Thoracic aorta (tissue), 2 donors: ENCODE results near the gene NCOR1. TPM values are rescaled to one million over a fixed set of nuclear protein-coding genes. Genes with fewer than 3 reads are reported as not detected.

Source experiments
- ATAC-seq: fragments of 150-250 bp; one replicate; pipeline ENCODE4 v1.8.0; 2017; ENCODE audit warnings: low read depth; ENCODE audit not compliant: insufficient number of reproducible peaks, low FRiP score
- DNase-seq: peaks from one replicate; pipeline ENCODE4 v3.0.0-alpha.2; 2020; ENCODE audit warnings: low spot score
- H3K27ac ChIP-seq, 2 donors: fragments of 200-600 bp; sonication (generic); 1 replicate in 1 of 2; 2 replicates in 1 of 2; pipeline ENCODE4 v1.5.1; 2016; ENCODE audit warnings: mild to moderate bottlenecking in 2 of 2, moderate library complexity in 2 of 2
- H3K27me3 ChIP-seq: fragments of 200-600 bp; sonication (generic); replicated peaks from 2 replicates; pipeline ENCODE4 v1.6.0; 2016; ENCODE audit warnings: mild to moderate bottlenecking; ENCODE audit not compliant: insufficient read depth
- H3K36me3 ChIP-seq: fragments of 200-600 bp; sonication (generic); one replicate; pipeline ENCODE4 v1.5.1; 2016
- H3K4me1 ChIP-seq, 2 donors: fragments of 200-600 bp; sonication (generic); 1 replicate in 1 of 2; 2 replicates in 1 of 2; pipeline versions ENCODE4 v1.5.1 to v1.6.0; 2016; ENCODE audit warnings: low read depth in 2 of 2, mild to moderate bottlenecking in 1 of 2; ENCODE audit not compliant: control insufficient read depth in 1 of 2
- H3K4me3 ChIP-seq: fragments of 200-600 bp; sonication (generic); 2 replicates; pipeline ENCODE4 v1.5.1; 2016; ENCODE audit warnings: mild to moderate bottlenecking
- H3K9me3 ChIP-seq: fragments of 200-600 bp; sonication (generic); 2 replicates; pipeline ENCODE4 v1.5.1; 2016
- CTCF ChIP-seq: fragments of 200-600 bp; sonication (generic); IDR thresholded peaks from one replicate; pipeline ENCODE4 v1.5.1; 2019; ENCODE audit warnings: antibody characterized with exemption
- total RNA-seq, 2 donors: library from RNA; depleted of rRNA; stranded (reverse); fragments of >200 nt; gene quantifications; one replicate each; pipeline versions ENCODE4 v1.1.0 to v1.2.3, GENCODE V29; 2016

Gene NCOR1
- total RNA-seq, 2 donors from 2014 or later, result 131 to 178 TPM

GRCh38 chr17:16247586-16247984, 32.3 kb upstream of the NCOR1 start:
- Histone ChIP-seq H3K27me3 (no peaks in the 10 kb centered on the region), H3K4me3 (no peak overlapping the region), H3K9me3 (no peaks in the 10 kb centered on the region), H3K36me3 (peaks cover 3% of the 10 kb centered on the region), H3K27ac (no peak overlapping the region), H3K4me1 (no peaks in the 10 kb centered on the region)
- ATAC-seq, result no peak
- no peak for DNase-seq
- no peak for TF ChIP-seq CTCF

GRCh38 chr17:16243801-16244567, 28.6 kb upstream of the NCOR1 start:
- DNase-seq (no peak), ATAC-seq (no peak)
- Histone ChIP-seq H3K27me3 (no peaks in the 10 kb centered on the region), H3K27ac (no peak overlapping the region), H3K4me1 (no peaks in the 10 kb centered on the region), H3K4me3 (no peak overlapping the region), H3K9me3 (no peaks in the 10 kb centered on the region), H3K36me3 (peaks cover 3% of the 10 kb centered on the region)
- TF ChIP-seq CTCF, result no peak

- Histone ChIP-seq H3K9me3 (no peaks in the 10 kb centered on the region), H3K27ac (no peak overlapping the region), H3K4me3 (no peak overlapping the region), H3K4me1 (no peaks in the 10 kb centered on the region), H3K36me3 (peaks cover 3% of the 10 kb centered on the region), H3K27me3 (no peaks in the 10 kb centered on the region)
- TF ChIP-seq CTCF, result no peak
- ATAC-seq (no peak), DNase-seq (no peak)
Measured at GRCh38 chr17:16243385-16243784, 28.1 kb upstream of the NCOR1 start.

GRCh38 chr17:16241906-16242399, 26.6 kb upstream of the NCOR1 start:
- Histone ChIP-seq H3K4me1 (no peaks in the 10 kb centered on the region), H3K36me3 (peaks cover 3% of the 10 kb centered on the region), H3K27ac (no peak overlapping the region), H3K27me3 (no peaks in the 10 kb centered on the region), H3K4me3 (no peak overlapping the region), H3K9me3 (no peaks in the 10 kb centered on the region)
- no peak for TF ChIP-seq CTCF
- ATAC-seq, result no peak
- DNase-seq, result no peak

GRCh38 chr17:16239931-16240330, 24.6 kb upstream of the NCOR1 start:
- no peaks in the 10 kb centered on the region for H3K4me1 ChIP-seq
- peaks cover 3% of the 10 kb centered on the region for H3K36me3 ChIP-seq
- no peak overlapping the region for H3K27ac ChIP-seq
- H3K27me3 ChIP-seq, result no peaks in the 10 kb centered on the region
- TF ChIP-seq CTCF, result no peak
- ATAC-seq, result no peak
- DNase-seq, result no peak
- no peaks in the 10 kb centered on the region for H3K9me3 ChIP-seq
- no peak overlapping the region for H3K4me3 ChIP-seq
